ENCODE measurements around the gene GFM1.

Gene GFM1

GRCh38 chr3:158644345-158644908 lies at the start of gene GFM1:
TSS of gene GFM1 (plus strand) at chr3:158644527. CDS start at chr3:158644635, 108 bp downstream.
- DNase-seq (ENCODE audit: low read depth) = peak; percentile 71

GRCh38 chr3:158600787-158601186 lies 43.5 kb upstream of the GFM1 start:
- no peak for DNase-seq (ENCODE audit: low read depth)

- no peak for DNase-seq (ENCODE audit: low read depth)
These were observed 42.1 kb upstream of the GFM1 start for GRCh38 chr3:158602227-158602626.

GRCh38 chr3:158617982-158618875 lies 26.1 kb upstream of the GFM1 start:
- no peak for DNase-seq (ENCODE audit: low read depth)

GRCh38 chr3:158625881-158626280 lies 18.4 kb upstream of the GFM1 start:
- DNase-seq (ENCODE audit: low read depth) = no peak

- DNase-seq (ENCODE audit: low read depth) = no peak
These were observed 12.3 kb upstream of the GFM1 start for GRCh38 chr3:158631981-158632380.

- no peak for DNase-seq (ENCODE audit: low read depth)
These were observed 3.7 kb upstream of the GFM1 start for GRCh38 chr3:158640646-158641045.

- no peak for DNase-seq (ENCODE audit: low read depth)
These were observed 2.3 kb upstream of the GFM1 start for GRCh38 chr3:158642005-158642404.

GRCh38 chr3:158642474-158643210 lies 1.7 kb upstream of the GFM1 start:
- DNase-seq (ENCODE audit: low read depth) = no peak

- DNase-seq (ENCODE audit: low read depth) = no peak
These were observed 5.5 kb downstream of the GFM1 start for GRCh38 chr3:158649791-158650190.

GRCh38 chr3:158651192-158651591 lies 6.9 kb downstream of the GFM1 start:
- DNase-seq (ENCODE audit: low read depth) = no peak

GRCh38 chr3:158652463-158652862 lies 8.1 kb downstream of the GFM1 start:
- DNase-seq (ENCODE audit: low read depth) = no peak

GRCh38 chr3:158658889-158659288 lies 14.6 kb downstream of the GFM1 start:
- no peak for DNase-seq (ENCODE audit: low read depth)

- no peak for DNase-seq (ENCODE audit: low read depth)
These were observed 15.3 kb downstream of the GFM1 start for GRCh38 chr3:158659454-158660237.

- no peak for DNase-seq (ENCODE audit: low read depth)
These were observed 16.4 kb downstream of the GFM1 start for GRCh38 chr3:158660711-158661110.

- no peak for DNase-seq (ENCODE audit: low read depth)
These were observed 18.9 kb downstream of the GFM1 start for GRCh38 chr3:158663246-158663645.

- no peak for DNase-seq (ENCODE audit: low read depth)
These were observed 19.5 kb downstream of the GFM1 start for GRCh38 chr3:158663832-158664231.

GRCh38 chr3:158666416-158666815 lies 22.1 kb downstream of the GFM1 start:
- no peak for DNase-seq (ENCODE audit: low read depth)

GRCh38 chr3:158668506-158668905 lies 24.2 kb downstream of the GFM1 start:
- no peak for DNase-seq (ENCODE audit: low read depth)

GRCh38 chr3:158671821-158672214 lies 27.5 kb downstream of the GFM1 start:
- no peak for DNase-seq (ENCODE audit: low read depth)

- DNase-seq (ENCODE audit: low read depth) = peak; percentile 44
These were observed 28.2 kb downstream of the GFM1 start, which contains the start of gene LXN for GRCh38 chr3:158672215-158673176. TSS of gene LXN (minus strand) at chr3:158672648. CDS start at chr3:158672478, 170 bp downstream.
